Hepatocyte (in vitro differentiated cells): ENCODE results near the gene CALHM1.

Experiments used
- CTCF ChIP-seq: fragments of 200-600 bp; sonication (generic); IDR thresholded peaks from 2 replicates; pipeline ENCODE4 v1.5.1; 2016; ENCODE audit warnings: antibody characterized with exemption, mild to moderate bottlenecking; ENCODE audit not compliant: poor library complexity
- EZH2 ChIP-seq: fragments of 200-600 bp; sonication (generic); IDR thresholded peaks from 2 replicates; pipeline ENCODE4 v1.6.1; 2016; ENCODE audit warnings: antibody characterized with exemption, mild to moderate bottlenecking, borderline replicate concordance
- EZH2phosphoT487 ChIP-seq: fragments of 200-600 bp; sonication (generic); IDR thresholded peaks from one replicate; pipeline ENCODE4 v1.6.1; 2018; ENCODE audit warnings: antibody characterized with exemption, mild to moderate bottlenecking, low read depth, moderate library complexity; ENCODE audit not compliant: unreplicated experiment, severe bottlenecking

GRCh38 chr10:103499881-103500280 is 41.2 kb upstream of the CALHM1 start:
- TF ChIP-seq EZH2 (no peak), CTCF (no peak), EZH2phosphoT487 (no peak)
